Fibroblast of pulmonary artery (primary cell): ENCODE results near the gene SF3B5.

Experiments used
- DNase-seq: peaks from one replicate; pipeline ENCODE4 v3.0.0-alpha.2; 2010; ENCODE audit warnings: low read depth
- H3K4me3 ChIP-seq: replicated peaks from 2 replicates; pipeline ENCODE4 v1.5.1; 2011; ENCODE audit warnings: low read depth, mild to moderate bottlenecking, control low read depth, low read length, moderate library complexity
- TF ChIP-seq, protein P1 (sequence below): IDR thresholded peaks from 2 replicates; pipeline ENCODE4 v1.5.1; 2011; ENCODE audit warnings: mild to moderate bottlenecking, control low read depth, low read length, inconsistent platforms; ENCODE audit errors: missing control alignments

SF3B5 gene

GRCh38 chr6:144066255-144066654, 29.1 kb downstream of the SF3B5 start:
- TF ChIP-seq, protein P1, sequence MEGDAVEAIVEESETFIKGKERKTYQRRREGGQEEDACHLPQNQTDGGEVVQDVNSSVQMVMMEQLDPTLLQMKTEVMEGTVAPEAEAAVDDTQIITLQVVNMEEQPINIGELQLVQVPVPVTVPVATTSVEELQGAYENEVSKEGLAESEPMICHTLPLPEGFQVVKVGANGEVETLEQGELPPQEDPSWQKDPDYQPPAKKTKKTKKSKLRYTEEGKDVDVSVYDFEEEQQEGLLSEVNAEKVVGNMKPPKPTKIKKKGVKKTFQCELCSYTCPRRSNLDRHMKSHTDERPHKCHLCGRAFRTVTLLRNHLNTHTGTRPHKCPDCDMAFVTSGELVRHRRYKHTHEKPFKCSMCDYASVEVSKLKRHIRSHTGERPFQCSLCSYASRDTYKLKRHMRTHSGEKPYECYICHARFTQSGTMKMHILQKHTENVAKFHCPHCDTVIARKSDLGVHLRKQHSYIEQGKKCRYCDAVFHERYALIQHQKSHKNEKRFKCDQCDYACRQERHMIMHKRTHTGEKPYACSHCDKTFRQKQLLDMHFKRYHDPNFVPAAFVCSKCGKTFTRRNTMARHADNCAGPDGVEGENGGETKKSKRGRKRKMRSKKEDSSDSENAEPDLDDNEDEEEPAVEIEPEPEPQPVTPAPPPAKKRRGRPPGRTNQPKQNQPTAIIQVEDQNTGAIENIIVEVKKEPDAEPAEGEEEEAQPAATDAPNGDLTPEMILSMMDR = no peak
- no peak overlapping the region for H3K4me3 ChIP-seq
- no peak for DNase-seq

DNA sequence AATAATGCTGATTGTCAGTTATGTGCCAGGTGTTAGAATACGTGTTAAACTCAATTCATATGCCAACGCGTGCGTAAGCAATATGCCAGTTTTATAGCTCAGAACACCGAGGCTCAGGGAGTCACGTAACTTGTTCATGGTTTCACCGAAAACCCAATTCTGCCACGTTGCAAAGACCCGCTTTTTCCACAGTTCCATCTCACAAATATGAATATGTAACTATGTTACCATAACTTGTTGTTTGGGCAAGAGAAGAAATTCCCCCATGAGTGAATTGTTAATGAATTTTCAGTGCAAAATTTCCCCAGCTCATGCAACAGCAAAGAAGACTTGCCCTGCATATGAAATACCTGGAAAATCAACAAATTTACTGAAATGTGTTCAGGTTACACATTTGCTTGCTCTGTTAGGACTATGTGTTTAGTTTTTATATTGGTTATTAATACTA, 30.1 kb downstream of the SF3B5 start:
- DNase-seq = no peak
- TF ChIP-seq, protein P1 = no peak
- peak overlapping the region; percentile 55 for H3K4me3 ChIP-seq

GRCh38 chr6:144064402-144065212, 30.8 kb downstream of the SF3B5 start:
- no peak for DNase-seq
- TF ChIP-seq, protein P1 = no peak
- peak overlapping the region; percentile 55 for H3K4me3 ChIP-seq

DNA sequence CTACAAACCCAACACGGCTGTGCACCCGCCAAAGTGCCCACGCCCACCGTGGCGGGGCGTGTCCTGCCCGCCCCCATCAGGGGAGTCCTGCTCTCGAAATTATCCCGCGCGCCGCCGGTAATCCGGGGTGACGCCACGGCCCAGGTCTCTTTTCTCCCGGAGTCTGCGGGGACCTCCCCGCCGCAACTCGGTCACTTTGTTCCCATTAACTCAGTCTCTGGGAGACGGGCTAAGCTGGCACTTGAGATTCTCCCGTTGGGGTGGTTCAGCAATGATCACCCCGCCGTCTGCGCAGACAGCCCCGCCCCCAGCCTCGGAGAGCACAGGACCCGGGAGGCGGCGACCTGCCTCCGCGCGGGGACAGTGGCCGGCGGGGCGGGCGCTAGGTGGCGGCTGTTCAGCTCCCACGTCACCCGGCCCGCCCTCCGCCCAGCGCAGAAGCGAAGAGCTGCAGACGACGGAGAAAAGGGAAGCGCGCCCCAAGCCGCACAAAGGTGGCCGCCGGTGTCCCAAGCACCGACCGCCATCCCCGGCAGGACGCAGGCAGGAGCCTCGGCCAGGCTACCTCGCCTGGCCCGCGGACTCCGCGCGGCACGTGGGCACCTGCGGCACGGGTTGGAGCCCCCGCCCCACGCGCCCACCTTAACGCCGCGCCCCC, 31.5 kb downstream of the SF3B5 start:
- peak overlapping the region; percentile 55 for H3K4me3 ChIP-seq
- TF ChIP-seq, protein P1 = no peak
- DNase-seq = peak; percentile 17

GRCh38 chr6:144063246-144063743, 32.1 kb downstream of the SF3B5 start:
- TF ChIP-seq, protein P1 = no peak
- no peak for DNase-seq
- H3K4me3 ChIP-seq = peak overlapping the region; percentile 55

DNA sequence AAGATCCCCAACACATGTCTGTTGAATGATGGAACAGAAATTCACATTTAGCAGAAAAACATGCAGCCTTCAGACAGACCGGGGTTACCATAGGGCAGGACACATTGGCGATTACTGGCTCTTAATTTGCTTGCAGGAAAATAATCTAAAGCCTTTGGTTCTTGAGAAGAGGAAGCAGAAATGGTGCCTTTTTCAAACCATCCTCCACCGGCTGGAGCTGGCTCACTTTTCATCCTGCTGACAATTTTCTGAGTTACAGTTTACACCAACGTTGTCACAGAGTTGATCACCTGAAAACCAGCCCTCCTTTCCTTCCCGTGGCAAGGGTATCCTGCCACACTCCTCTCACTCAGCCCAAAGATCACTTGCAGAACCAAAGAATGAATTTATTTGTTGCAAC, 32.6 kb downstream of the SF3B5 start:
- TF ChIP-seq, protein P1 = no peak
- no peak for DNase-seq
- no peak overlapping the region for H3K4me3 ChIP-seq
